CD14-positive monocyte (primary cell): Measurements from ENCODE around the gene HAUS5. TPM values are rescaled to one million over a fixed set of nuclear protein-coding genes. Genes with fewer than 3 reads are reported as not detected.

Experiments used
- DNase-seq, 3 donors: peaks; one replicate each; pipeline ENCODE4 v3.0.0-alpha.2; 2011 to 2022
- H2AFZ ChIP-seq: 2 replicates; pipeline ENCODE4 v1.6.0; 2012; ENCODE audit warnings: mild to moderate bottlenecking, low read depth, low read length, inconsistent platforms; ENCODE audit not compliant: insufficient read depth, poor library complexity, severe bottlenecking
- H3K27ac ChIP-seq, 2 donors: 1 replicate in 1 of 2; 2 replicates in 1 of 2; pipeline ENCODE4 v1.5.1; 2012 to 2013; ENCODE audit warnings: low read length in 2 of 2, control low read depth in 1 of 2, inconsistent platforms in 1 of 2, low read depth in 1 of 2, mild to moderate bottlenecking in 1 of 2
- H3K27me3 ChIP-seq, 2 donors: one replicate each; pipeline versions ENCODE4 v1.6.0 to v1.6.1; 2011 to 2013; ENCODE audit warnings: low read length in 2 of 2; ENCODE audit not compliant: control insufficient read depth in 2 of 2, insufficient read depth in 2 of 2
- H3K36me3 ChIP-seq, 2 donors: replicated peaks in 1 of 2; 1 replicate in 1 of 2; 2 replicates in 1 of 2; pipeline versions ENCODE4 v1.5.1 to v1.6.1; 2012 to 2013; ENCODE audit warnings: low read length in 2 of 2, control low read depth in 1 of 2, inconsistent platforms in 1 of 2, mild to moderate bottlenecking in 1 of 2; ENCODE audit not compliant: insufficient read depth in 2 of 2, control insufficient read depth in 1 of 2
- H3K4me1 ChIP-seq, 2 donors: 1 replicate in 1 of 2; 2 replicates in 1 of 2; pipeline versions ENCODE4 v1.5.1 to v1.6.1; 2012 to 2013; ENCODE audit warnings: low read length in 2 of 2, control low read depth in 1 of 2, inconsistent platforms in 1 of 2, mild to moderate bottlenecking in 1 of 2, moderate library complexity in 1 of 2; ENCODE audit not compliant: insufficient read depth in 2 of 2, control insufficient read depth in 1 of 2
- H3K4me2 ChIP-seq: replicated peaks from 2 replicates; pipeline ENCODE3; 2012; ENCODE audit warnings: low read length, moderate library complexity, mild to moderate bottlenecking; ENCODE audit not compliant: poor library complexity, severe bottlenecking; ENCODE audit errors: extremely low read depth
- H3K4me3 ChIP-seq, 3 experiments: fragments of 200-600 bp in 1 of 3; sonication (generic) in 1 of 3; replicated peaks in 1 of 3; 1 replicate in 2 of 3; 2 replicates in 1 of 3; pipeline ENCODE4 v1.5.1; 2011 to 2013; ENCODE audit warnings: low read length in 3 of 3, mild to moderate bottlenecking in 3 of 3, control low read depth in 2 of 3, low read depth in 2 of 3, inconsistent platforms in 1 of 3, moderate library complexity in 1 of 3
- H3K79me2 ChIP-seq: 2 replicates; pipeline ENCODE4 v1.6.0; 2012; ENCODE audit warnings: mild to moderate bottlenecking, control low read depth, inconsistent platforms, low read length, moderate library complexity; ENCODE audit not compliant: insufficient read depth
- H3K9ac ChIP-seq: 2 replicates; pipeline ENCODE4 v1.6.0; 2017; ENCODE audit warnings: low read length, mild to moderate bottlenecking; ENCODE audit not compliant: insufficient read depth, poor library complexity, severe bottlenecking
- H3K9me3 ChIP-seq, 2 donors: replicated peaks in 1 of 2; 1 replicate in 1 of 2; 2 replicates in 1 of 2; pipeline versions ENCODE4 v1.5.1 to v1.6.1; 2012 to 2013; ENCODE audit warnings: low read length in 2 of 2, control low read depth in 1 of 2; ENCODE audit not compliant: control insufficient read depth in 1 of 2, insufficient read depth in 1 of 2
- H4K20me1 ChIP-seq: 2 replicates; pipeline ENCODE4 v1.6.0; 2012; ENCODE audit warnings: mild to moderate bottlenecking, low read length, control low read depth, moderate library complexity; ENCODE audit not compliant: insufficient read depth
- H3K27ac Mint-ChIP-seq, 7 donors: one replicate each; pipeline ENCODE4 v1.8.0; 2020; ENCODE audit warnings: mild to moderate bottlenecking in 7 of 7, mixed read lengths in 7 of 7, moderate library complexity in 6 of 7, inconsistent platforms in 2 of 7
- H3K27me3 Mint-ChIP-seq, 3 donors: one replicate each; pipeline ENCODE4 v1.8.0; 2021 to 2022; ENCODE audit warnings: low read depth in 3 of 3, mild to moderate bottlenecking in 3 of 3, mixed read lengths in 3 of 3, moderate library complexity in 3 of 3, inconsistent platforms in 1 of 3
- H3K36me3 Mint-ChIP-seq, 2 donors: one replicate each; pipeline ENCODE4 v1.8.0; 2020; ENCODE audit warnings: mixed read lengths in 2 of 2, inconsistent platforms in 1 of 2, mild to moderate bottlenecking in 1 of 2
- H3K4me1 Mint-ChIP-seq: one replicate; pipeline ENCODE4 v1.8.0; 2020; ENCODE audit warnings: mild to moderate bottlenecking, mixed read lengths
- H3K4me3 Mint-ChIP-seq, 2 donors: one replicate each; pipeline ENCODE4 v1.8.0; 2020; ENCODE audit warnings: mild to moderate bottlenecking in 2 of 2, mixed read lengths in 2 of 2, moderate library complexity in 1 of 2
- H3K9me3 Mint-ChIP-seq, 7 donors: one replicate each; pipeline ENCODE4 v1.8.0; 2020 to 2022; ENCODE audit warnings: mixed read lengths in 7 of 7, mild to moderate bottlenecking in 6 of 7, moderate library complexity in 6 of 7, inconsistent platforms in 2 of 7
- WGBS: methylation state at CpG from one replicate; pipeline ENCODE4 v1.1.5; 2013; ENCODE audit warnings: missing lambda C conversion rate; ENCODE audit not compliant: insufficient coverage; 5-methylcytosine and 5-hydroxymethylcytosine counted together
- intact Hi-C, 2 donors: fragments of 100-400 bp; cut with micrococcal nuclease; formaldehyde crosslinking; loops; one replicate each; pipeline versions ENCODE4 v1.15.0 to v1.15.1; 2023
- polyA plus RNA-seq, 3 donors: library from polyadenylated mRNA; depleted of rRNA in 1 of 3; unstranded in 2 of 3; stranded (reverse) in 1 of 3; fragments of 300-500 nt in 2 of 3; fragments of >200 nt in 1 of 3; fragmentation: Illumina TruSeq in 2 of 3; gene quantifications; 1 replicate in 2 of 3; 2 replicates in 1 of 3; pipeline ENCODE4 v1.2.3, GENCODE V29; 2012 to 2021
- TF ChIP-seq, protein P1 (sequence below): fragments of 200-600 bp; IDR thresholded peaks from one replicate; pipeline ENCODE4 v1.8.0; 2022; ENCODE audit warnings: antibody characterized with exemption, mild to moderate bottlenecking

The HAUS5 gene
- polyA plus RNA-seq, 3 donors: 0.94 to 6.3 (median 0.99) TPM

DNA sequence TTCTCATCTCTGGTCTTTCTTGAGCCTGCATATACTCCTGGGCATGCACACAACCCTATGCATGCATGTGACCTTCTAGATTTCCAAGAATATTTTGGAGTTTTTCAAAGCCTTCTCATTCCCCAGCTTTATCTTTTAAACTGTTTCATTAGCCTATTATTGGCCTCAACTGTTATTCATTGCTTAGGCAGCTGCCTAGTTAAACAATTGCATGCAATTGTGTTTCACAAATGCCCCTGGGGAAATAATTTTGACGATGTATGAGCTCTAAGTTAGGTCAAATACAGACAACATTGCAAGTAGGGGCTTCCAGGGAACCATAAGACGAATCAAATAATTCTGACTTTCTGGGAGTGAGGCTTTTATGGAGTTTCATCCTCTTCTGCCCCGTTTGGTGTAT lies 51.4 kb downstream of the HAUS5 start:
- no peak for DNase-seq
- peaks cover 2 to 7% (median 6%) of the 10 kb centered on the region in 3 donors for H3K27me3 Mint-ChIP-seq
- Histone ChIP-seq H3K36me3 (peaks cover 37 to 38% of the 10 kb centered on the region in 2 donors), H3K9me3 (no peaks in the 10 kb centered on the region), H3K27me3 (no peaks in the 10 kb centered on the region), H2AFZ (no peak overlapping the region), H3K27ac (no peak overlapping the region), H3K79me2 (no peaks in the 10 kb centered on the region), H4K20me1 (peaks cover 11% of the 10 kb centered on the region), H3K4me1 (no peaks in the 10 kb centered on the region), H3K9ac (no peak overlapping the region), H3K4me3 (no peak overlapping the region), H3K4me2 (no peak overlapping the region)
- H3K36me3 Mint-ChIP-seq: peaks cover 9 to 17% of the 10 kb centered on the region in 2 donors
- 100% methylated on average over 1 of the region's 3 CpGs for WGBS
- H3K4me3 Mint-ChIP-seq: no peak overlapping the region
- H3K27ac Mint-ChIP-seq: no peak overlapping the region
- no peaks in the 10 kb centered on the region for H3K4me1 Mint-ChIP-seq
- intact Hi-C loops: no loop called here
- TF ChIP-seq, protein P1, sequence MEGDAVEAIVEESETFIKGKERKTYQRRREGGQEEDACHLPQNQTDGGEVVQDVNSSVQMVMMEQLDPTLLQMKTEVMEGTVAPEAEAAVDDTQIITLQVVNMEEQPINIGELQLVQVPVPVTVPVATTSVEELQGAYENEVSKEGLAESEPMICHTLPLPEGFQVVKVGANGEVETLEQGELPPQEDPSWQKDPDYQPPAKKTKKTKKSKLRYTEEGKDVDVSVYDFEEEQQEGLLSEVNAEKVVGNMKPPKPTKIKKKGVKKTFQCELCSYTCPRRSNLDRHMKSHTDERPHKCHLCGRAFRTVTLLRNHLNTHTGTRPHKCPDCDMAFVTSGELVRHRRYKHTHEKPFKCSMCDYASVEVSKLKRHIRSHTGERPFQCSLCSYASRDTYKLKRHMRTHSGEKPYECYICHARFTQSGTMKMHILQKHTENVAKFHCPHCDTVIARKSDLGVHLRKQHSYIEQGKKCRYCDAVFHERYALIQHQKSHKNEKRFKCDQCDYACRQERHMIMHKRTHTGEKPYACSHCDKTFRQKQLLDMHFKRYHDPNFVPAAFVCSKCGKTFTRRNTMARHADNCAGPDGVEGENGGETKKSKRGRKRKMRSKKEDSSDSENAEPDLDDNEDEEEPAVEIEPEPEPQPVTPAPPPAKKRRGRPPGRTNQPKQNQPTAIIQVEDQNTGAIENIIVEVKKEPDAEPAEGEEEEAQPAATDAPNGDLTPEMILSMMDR: no peak
- peaks cover 0 to 1% (median 0%) of the 10 kb centered on the region in 7 donors for H3K9me3 Mint-ChIP-seq

DNA sequence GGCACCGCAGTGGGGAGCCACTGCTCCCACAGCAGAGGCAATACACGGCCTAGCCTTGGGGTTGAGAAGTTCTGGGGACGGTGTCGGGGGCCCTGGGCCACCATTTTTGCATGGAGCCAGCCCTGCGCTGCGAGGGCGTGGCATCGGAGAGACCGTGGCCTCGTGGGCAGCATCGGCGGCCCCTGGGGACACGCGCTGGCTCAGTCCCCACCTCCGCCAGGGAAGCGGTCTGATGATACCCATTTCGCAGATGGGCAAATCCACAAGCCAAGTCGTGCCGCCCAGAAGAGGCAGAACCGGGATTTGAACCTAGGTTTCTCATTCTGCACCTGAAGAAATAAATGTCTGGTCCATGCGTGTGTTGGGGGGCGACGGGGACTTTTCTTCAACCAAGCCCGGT lies 52.6 kb downstream of the HAUS5 start:
- Histone ChIP-seq H3K9ac (no peak overlapping the region), H3K4me2 (no peak overlapping the region), H4K20me1 (peaks cover 8% of the 10 kb centered on the region), H3K27ac (no peak overlapping the region), H3K27me3 (no peaks in the 10 kb centered on the region), H3K4me1 (no peaks in the 10 kb centered on the region), H2AFZ (no peak overlapping the region), H3K36me3 (peaks cover 26 to 28% of the 10 kb centered on the region in 2 donors), H3K9me3 (no peaks in the 10 kb centered on the region), H3K79me2 (no peaks in the 10 kb centered on the region), H3K4me3 (no peak overlapping the region)
- intact Hi-C loops: no loop called here
- Mint-ChIP-seq H3K4me3 (no peak overlapping the region), H3K4me1 (no peaks in the 10 kb centered on the region), H3K27me3 (peaks cover 10 to 15% (median 13%) of the 10 kb centered on the region in 3 donors), H3K36me3 (peaks cover 0 to 11% of the 10 kb centered on the region in 2 donors), H3K9me3 (peaks cover 0 to 4% (median 0%) of the 10 kb centered on the region in 7 donors), H3K27ac (no peak overlapping the region)
- no peak for DNase-seq
- TF ChIP-seq, protein P1: no peak
- 97% methylated on average over 23 of the region's 24 CpGs for WGBS
